Endothelial cell of umbilical vein (primary cell): Measurements from ENCODE around the gene GRAMD1A.

ENCODE experiments used
- CTCF ChIP-seq, 2 donors: IDR thresholded peaks; 1 replicate in 1 of 2; 2 replicates in 1 of 2; pipeline ENCODE4 v1.5.1; 2011; ENCODE audit warnings: low read length in 2 of 2, mild to moderate bottlenecking in 2 of 2, moderate library complexity in 2 of 2, control low read depth in 1 of 2, inconsistent platforms in 1 of 2, low read depth in 1 of 2; ENCODE audit not compliant: insufficient read depth in 1 of 2; ENCODE audit errors: extremely low read depth in 1 of 2
- EZH2 ChIP-seq: IDR thresholded peaks from 2 replicates; pipeline ENCODE4 v1.6.1; 2012; ENCODE audit warnings: borderline replicate concordance, low read depth, mild to moderate bottlenecking, moderate library complexity, low read length, inconsistent platforms; ENCODE audit not compliant: severe bottlenecking
- MAX ChIP-seq: IDR thresholded peaks from 2 replicates; pipeline ENCODE4 v1.6.1; 2011; ENCODE audit not compliant: insufficient read depth, insufficient read length
- MYC ChIP-seq: IDR thresholded peaks from one replicate; pipeline ENCODE4 v1.6.1; 2011; ENCODE audit warnings: mild to moderate bottlenecking, low read depth, low read length
- POLR2A ChIP-seq: IDR thresholded peaks from 2 replicates; pipeline ENCODE4 v1.6.1; 2012; ENCODE audit warnings: low read depth, mild to moderate bottlenecking, control low read depth, low read length
- POLR2AphosphoS5 ChIP-seq: IDR thresholded peaks from 2 replicates; pipeline ENCODE4 v1.6.1; 2012; ENCODE audit warnings: low read depth, mild to moderate bottlenecking, control low read depth, low read length, moderate library complexity; ENCODE audit not compliant: insufficient read depth

GRCh38 chr19:35076026-35076370, 75.9 kb downstream of the GRAMD1A start:
- TF ChIP-seq CTCF (IDR thresholded peaks at IDR 0.05; ENCODE audit: extremely low read depth in 1 of 2, insufficient read depth in 1 of 2, low read depth in 1 of 2, low read length in 2 of 2) (no peak), EZH2 (no peak), POLR2A (no peak), POLR2AphosphoS5 (no peak), MYC (no peak), MAX (no peak)
